Fibroblast of villous mesenchyme (primary cell): ENCODE data around the gene FGF5. TPM values are rescaled to one million over a fixed set of nuclear protein-coding genes. Genes with fewer than 3 reads are reported as not detected.
"Not testable (repeated sequence)": the region's sequence is repeated elsewhere in the genome, so short reads cannot be mapped to it uniquely, and the experiment has no call there.

Experiments
- DNase-seq: peaks from one replicate; pipeline ENCODE4 v3.0.0-alpha.2; 2010; ENCODE audit warnings: low read depth
- H3K4me3 ChIP-seq: 2 replicates; pipeline ENCODE4 v1.5.1; 2011; ENCODE audit warnings: low read depth, mild to moderate bottlenecking, low read length
- total RNA-seq: library from RNA; depleted of rRNA; stranded (reverse); fragments of >200 nt; gene quantifications from 2 replicates; pipeline ENCODE4 v1.2.3, GENCODE V29; 2012
- TF ChIP-seq, protein P1 (sequence below): IDR thresholded peaks from 2 replicates; pipeline ENCODE4 v1.5.1; 2012; ENCODE audit warnings: low read depth, mild to moderate bottlenecking, low read length; ENCODE audit not compliant: insufficient read depth

The FGF5 gene
- total RNA-seq, 1 donor = 5.2 TPM

DNA sequence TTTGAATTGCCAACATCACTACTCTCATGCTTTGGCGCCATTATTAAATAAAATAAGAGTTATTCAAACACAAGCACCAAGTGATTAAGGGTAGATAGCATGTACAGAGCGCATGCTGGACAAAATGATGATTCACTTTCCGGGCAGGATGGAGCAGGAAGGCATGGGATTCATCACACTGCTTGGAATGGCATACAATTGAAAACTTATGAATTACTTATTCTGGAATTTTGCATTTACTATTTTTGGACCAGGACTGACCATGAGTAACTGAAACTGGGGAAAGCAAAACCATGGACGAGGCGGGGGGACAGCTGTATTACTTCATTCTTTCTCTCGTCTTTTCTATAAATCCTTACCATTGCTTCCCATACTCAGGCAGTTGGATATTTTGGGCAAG lies 28.5 kb upstream of the FGF5 start:
- peak; percentile 57 for DNase-seq
- H3K4me3 ChIP-seq = no peak overlapping the region
- TF ChIP-seq, protein P1, sequence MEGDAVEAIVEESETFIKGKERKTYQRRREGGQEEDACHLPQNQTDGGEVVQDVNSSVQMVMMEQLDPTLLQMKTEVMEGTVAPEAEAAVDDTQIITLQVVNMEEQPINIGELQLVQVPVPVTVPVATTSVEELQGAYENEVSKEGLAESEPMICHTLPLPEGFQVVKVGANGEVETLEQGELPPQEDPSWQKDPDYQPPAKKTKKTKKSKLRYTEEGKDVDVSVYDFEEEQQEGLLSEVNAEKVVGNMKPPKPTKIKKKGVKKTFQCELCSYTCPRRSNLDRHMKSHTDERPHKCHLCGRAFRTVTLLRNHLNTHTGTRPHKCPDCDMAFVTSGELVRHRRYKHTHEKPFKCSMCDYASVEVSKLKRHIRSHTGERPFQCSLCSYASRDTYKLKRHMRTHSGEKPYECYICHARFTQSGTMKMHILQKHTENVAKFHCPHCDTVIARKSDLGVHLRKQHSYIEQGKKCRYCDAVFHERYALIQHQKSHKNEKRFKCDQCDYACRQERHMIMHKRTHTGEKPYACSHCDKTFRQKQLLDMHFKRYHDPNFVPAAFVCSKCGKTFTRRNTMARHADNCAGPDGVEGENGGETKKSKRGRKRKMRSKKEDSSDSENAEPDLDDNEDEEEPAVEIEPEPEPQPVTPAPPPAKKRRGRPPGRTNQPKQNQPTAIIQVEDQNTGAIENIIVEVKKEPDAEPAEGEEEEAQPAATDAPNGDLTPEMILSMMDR = no peak

DNA sequence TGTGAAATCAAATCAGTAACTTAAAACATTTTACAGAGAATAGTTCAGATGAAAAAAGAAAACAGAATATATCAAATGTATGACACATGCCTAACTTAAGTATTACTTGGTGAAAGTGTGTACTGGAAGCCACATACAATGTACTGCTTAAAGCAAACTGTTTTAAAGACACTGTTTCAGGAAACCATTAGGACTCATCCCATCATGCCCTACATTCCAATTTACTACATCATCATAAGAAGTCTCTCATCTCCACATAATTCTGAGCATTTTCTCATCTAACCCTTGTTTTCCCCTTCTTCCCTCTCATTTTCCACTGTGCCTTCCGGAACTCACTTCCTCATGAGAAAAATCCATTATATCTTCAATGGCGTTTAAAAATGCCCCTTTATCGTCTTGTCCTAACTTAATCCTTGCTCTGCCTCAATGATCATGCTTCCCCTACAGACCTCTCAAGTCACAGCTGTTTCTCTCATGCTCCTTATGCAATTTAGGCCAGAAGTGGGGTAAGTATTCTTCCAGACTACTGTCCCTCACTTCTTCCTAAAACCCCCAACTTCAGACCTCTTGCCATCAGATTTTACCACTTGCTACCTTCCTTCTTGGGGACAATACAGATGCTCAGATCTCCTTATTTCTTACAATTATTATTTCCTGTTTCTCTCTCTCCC lies 26.8 kb upstream of the FGF5 start:
- TF ChIP-seq, protein P1 = no peak
- DNase-seq = no peak
- no peak overlapping the region for H3K4me3 ChIP-seq

DNA sequence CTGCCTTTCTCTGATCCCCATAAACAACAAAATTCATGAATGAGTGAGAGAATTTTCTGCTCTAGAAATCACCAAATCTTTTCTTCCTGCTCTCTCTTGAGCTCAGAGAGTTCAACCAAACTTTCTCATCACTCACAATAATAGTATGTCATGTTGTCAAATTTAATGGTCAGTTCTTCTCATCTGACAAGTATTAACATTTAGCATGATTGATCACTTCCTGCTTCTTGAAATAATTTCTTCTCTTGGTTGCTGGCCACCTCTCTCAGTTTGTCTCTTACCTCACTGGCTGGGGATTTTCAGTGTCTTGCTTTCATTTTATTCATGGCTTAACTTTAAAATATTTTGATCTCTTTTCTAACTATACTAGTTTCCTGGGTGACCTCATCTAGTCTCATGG lies 25.5 kb upstream of the FGF5 start:
- no peak overlapping the region for H3K4me3 ChIP-seq
- TF ChIP-seq, protein P1 = no peak
- peak; percentile 22 for DNase-seq

DNA sequence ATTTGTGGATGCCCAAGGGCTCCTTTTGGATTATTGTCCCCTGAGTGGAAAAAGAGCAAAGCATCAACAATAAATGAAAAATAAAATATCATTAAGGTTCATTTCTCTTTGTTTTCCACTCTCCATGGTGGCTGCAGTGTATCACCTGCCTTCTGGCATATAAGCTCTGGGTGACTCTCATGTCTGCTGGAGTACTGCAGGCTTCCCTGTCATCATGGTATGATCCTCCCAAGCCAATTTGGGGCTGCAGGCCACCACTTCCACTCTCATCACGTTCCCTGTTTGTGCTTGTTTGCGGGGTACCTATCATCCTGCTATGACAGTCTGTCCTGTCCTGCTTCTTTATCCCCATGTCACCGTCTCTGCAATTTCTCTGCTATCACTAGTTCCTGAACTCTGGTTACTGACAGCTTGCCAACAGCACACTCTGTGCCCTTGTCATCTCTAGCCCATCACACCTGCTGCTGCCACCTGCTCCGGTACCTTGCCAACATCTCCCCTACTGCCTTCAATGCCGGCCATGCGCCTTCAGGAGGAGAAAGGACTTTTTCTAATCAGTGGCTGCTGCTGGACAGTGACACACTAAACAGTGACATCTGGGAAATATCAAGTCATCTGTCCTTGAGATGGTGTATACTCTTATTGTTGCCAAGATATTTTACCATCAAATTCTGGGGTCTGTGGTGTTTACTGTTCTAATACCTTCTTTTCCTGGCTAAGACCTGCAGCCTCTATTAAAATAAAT lies 23.0 kb upstream of the FGF5 start:
- DNase-seq = no peak
- TF ChIP-seq, protein P1 = no peak
- H3K4me3 ChIP-seq = no peak overlapping the region

DNA sequence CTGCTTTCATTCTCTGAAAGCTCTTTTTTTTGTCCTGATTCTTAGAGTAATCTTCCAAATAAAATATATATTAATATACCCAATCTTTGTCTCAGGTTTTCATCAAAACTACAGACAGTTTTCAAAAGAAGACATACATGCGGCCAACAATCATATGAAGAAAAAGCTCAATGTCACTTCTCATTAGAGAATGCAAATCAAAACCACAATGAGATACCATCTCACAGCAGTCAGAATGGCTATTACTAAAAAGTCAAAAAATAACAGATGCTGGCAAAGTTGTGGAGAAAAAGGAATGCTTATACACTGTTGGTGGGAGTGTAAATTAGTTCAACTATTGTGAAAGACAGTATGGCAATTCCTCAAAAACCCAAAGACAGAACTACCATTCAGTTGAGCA lies 19.0 kb upstream of the FGF5 start:
- not testable (repeated sequence) for DNase-seq, H3K4me3 ChIP-seq

- TF ChIP-seq, protein P1 = no peak
- no peak overlapping the region for H3K4me3 ChIP-seq
- no peak for DNase-seq
Measured at GRCh38 chr4:80249144-80249543, 17.3 kb upstream of the FGF5 start.

GRCh38 chr4:80252427-80252826 lies 14.0 kb upstream of the FGF5 start:
- TF ChIP-seq, protein P1 = no peak

More at GRCh38 chr4:80252427-80252826, 14.0 kb upstream of the FGF5 start:
- no peak for DNase-seq
- H3K4me3 ChIP-seq = no peak overlapping the region
